ENCODE data around the gene GAL.
A peak's percentile ranks its signal among the peaks of the same experiment; 100 is the strongest.
"Not testable (repeated sequence)": the region's sequence is repeated elsewhere in the genome, so short reads cannot be mapped to it uniquely, and the experiment has no call there.

GAL gene

GRCh38 chr11:68684385-68685356 is at the start of gene GAL:
GAL (plus strand) TSS chr11:68684544; CDS start chr11:68684924, 380 bp downstream.
- DNase-seq (ENCODE audit: insufficient read length, low spot score): no peak
- no peak for FAIRE-seq
- TF ChIP-seq, protein P1, sequence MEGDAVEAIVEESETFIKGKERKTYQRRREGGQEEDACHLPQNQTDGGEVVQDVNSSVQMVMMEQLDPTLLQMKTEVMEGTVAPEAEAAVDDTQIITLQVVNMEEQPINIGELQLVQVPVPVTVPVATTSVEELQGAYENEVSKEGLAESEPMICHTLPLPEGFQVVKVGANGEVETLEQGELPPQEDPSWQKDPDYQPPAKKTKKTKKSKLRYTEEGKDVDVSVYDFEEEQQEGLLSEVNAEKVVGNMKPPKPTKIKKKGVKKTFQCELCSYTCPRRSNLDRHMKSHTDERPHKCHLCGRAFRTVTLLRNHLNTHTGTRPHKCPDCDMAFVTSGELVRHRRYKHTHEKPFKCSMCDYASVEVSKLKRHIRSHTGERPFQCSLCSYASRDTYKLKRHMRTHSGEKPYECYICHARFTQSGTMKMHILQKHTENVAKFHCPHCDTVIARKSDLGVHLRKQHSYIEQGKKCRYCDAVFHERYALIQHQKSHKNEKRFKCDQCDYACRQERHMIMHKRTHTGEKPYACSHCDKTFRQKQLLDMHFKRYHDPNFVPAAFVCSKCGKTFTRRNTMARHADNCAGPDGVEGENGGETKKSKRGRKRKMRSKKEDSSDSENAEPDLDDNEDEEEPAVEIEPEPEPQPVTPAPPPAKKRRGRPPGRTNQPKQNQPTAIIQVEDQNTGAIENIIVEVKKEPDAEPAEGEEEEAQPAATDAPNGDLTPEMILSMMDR (IDR thresholded peaks at IDR 0.05; ENCODE audit: insufficient read depth, missing control alignments): no peak

GRCh38 chr11:68634606-68635005 is 49.7 kb upstream of the GAL start:
- DNase-seq (ENCODE audit: insufficient read length, low spot score); FAIRE-seq: not testable (repeated sequence)

GRCh38 chr11:68635172-68635571 is 49.2 kb upstream of the GAL start:
- not testable (repeated sequence) for FAIRE-seq; DNase-seq (ENCODE audit: insufficient read length, low spot score)

- FAIRE-seq; DNase-seq (ENCODE audit: insufficient read length, low spot score): not testable (repeated sequence)
Observed at GRCh38 chr11:68635883-68636282, 48.5 kb upstream of the GAL start.

GRCh38 chr11:68639322-68639721 is 45.0 kb upstream of the GAL start:
- not testable (repeated sequence) for DNase-seq (ENCODE audit: insufficient read length, low spot score); FAIRE-seq

GRCh38 chr11:68641880-68642279 is 42.5 kb upstream of the GAL start:
- no peak for FAIRE-seq
- TF ChIP-seq, protein P1 (IDR thresholded peaks at IDR 0.05; ENCODE audit: insufficient read depth, missing control alignments): no peak

DNA sequence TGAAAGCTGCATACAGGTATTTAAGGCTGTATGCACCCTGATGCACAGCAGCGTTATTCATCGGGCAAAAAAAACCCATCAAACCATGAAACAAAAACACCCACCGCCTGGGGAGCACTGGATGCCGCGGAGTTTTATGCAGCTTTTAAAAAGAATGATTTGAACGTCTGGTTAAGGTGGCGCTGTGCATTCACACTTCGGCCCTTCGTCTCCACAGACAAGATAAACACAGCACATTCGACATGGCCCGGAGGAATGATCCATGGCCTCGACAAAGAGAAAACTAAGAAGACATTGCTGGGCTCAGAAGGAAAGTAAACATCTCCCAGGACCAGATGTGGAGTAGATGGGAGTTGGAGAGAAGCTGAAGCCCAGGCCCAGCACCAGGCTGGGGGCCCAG is 40.8 kb upstream of the GAL start:
- TF ChIP-seq, protein P1 (IDR thresholded peaks at IDR 0.05; ENCODE audit: insufficient read depth, missing control alignments): peak; percentile 30
- DNase-seq (ENCODE audit: insufficient read length, low spot score): no peak
- no peak for FAIRE-seq

More at GRCh38 chr11:68641880-68642279, 42.5 kb upstream of the GAL start:
- no peak for DNase-seq (ENCODE audit: insufficient read length, low spot score)

GRCh38 chr11:68646832-68647231 is 37.5 kb upstream of the GAL start:
- no peak for FAIRE-seq

DNA sequence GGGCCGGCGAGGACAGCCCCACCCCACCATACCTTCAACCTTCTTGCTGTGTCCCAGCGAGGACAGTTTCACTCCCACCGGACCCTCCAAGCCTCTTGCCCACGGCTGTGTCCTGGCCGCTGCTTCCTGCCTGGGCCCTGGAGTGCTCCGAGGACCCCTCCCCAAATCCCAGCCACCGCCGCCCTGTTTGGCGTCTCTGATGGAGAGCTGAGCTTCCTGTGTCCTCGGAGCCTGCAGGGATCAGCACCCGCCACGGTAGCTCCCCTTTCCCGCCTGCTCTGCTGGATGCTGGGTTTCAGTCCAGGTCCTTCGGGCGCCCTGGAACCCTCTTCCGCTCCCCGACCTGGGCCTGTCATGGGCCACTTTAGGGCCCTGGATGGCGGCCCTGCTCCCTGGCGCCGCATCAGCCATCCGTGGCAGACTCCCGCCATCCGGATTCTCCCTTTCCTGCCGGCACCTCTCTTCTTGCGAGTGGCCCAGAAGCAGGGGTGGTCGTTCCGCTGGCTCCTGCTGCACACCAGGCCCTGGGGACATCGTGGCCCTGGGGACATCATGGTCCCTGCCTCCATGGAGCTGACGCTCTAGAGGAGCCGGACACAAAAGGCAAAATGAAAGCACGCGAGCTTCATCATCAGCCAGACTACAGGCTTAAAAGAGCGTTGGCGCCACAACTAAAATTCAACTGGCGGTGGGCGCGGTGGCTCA is 34.3 kb upstream of the GAL start:
- TF ChIP-seq, protein P1 (IDR thresholded peaks at IDR 0.05; ENCODE audit: insufficient read depth, missing control alignments): no peak
- DNase-seq (ENCODE audit: insufficient read length, low spot score): no peak
- no peak for FAIRE-seq

More at GRCh38 chr11:68646832-68647231, 37.5 kb upstream of the GAL start:
- TF ChIP-seq, protein P1 (IDR thresholded peaks at IDR 0.05; ENCODE audit: insufficient read depth, missing control alignments): no peak
- no peak for DNase-seq (ENCODE audit: insufficient read length, low spot score)

Measured in D721Med (cell line).